Lower lobe of right lung (tissue), 2 donors: Measurements from ENCODE around the gene NTRK2. TPM values are rescaled to one million over a fixed set of nuclear protein-coding genes. Genes with fewer than 3 reads are reported as not detected.

Source experiments
- ATAC-seq, 2 donors: fragments of 200-7000 bp; cut with Tn5 transposase; one replicate each; pipeline ENCODE4 v1.9.1; 2020 to 2022; ENCODE audit warnings: mild to moderate bottlenecking in 2 of 2, moderate library complexity in 2 of 2
- DNase-seq: peaks from one replicate; pipeline ENCODE4 v3.0.0-alpha.2; 2020
- H3K27ac ChIP-seq: fragments of 200-600 bp; one replicate; pipeline ENCODE4 v1.8.0; 2022
- H3K27me3 ChIP-seq: fragments of 200-600 bp; one replicate; pipeline ENCODE4 v1.8.0; 2022; ENCODE audit warnings: low read depth
- H3K36me3 ChIP-seq: fragments of 200-600 bp; one replicate; pipeline ENCODE4 v1.8.0; 2022; ENCODE audit warnings: mild to moderate bottlenecking
- H3K4me1 ChIP-seq: fragments of 200-600 bp; one replicate; pipeline ENCODE4 v1.8.0; 2022
- H3K4me3 ChIP-seq: fragments of 200-600 bp; one replicate; pipeline ENCODE4 v1.8.0; 2022; ENCODE audit warnings: mild to moderate bottlenecking
- H3K9me3 ChIP-seq: fragments of 200-600 bp; one replicate; pipeline ENCODE4 v1.8.0; 2022
- intact Hi-C: fragments of 100-400 bp; cut with DNase I; formaldehyde crosslinking; loops from one replicate; pipeline ENCODE4 v1.11.0; 2022
- total RNA-seq: library from RNA; stranded (reverse); fragmentation: NEBNext Ultra II Directional; extraction: Animal tissue kit (Norgen Biotek cat#: 25700); gene quantifications from one replicate; pipeline ENCODE4 v1.2.1, GENCODE V29; 2021
- TF ChIP-seq, protein P1 (sequence below): fragments of 200-600 bp; IDR thresholded peaks from one replicate; pipeline ENCODE4 v1.8.0; 2022; ENCODE audit warnings: antibody characterized with exemption, mild to moderate bottlenecking
- donor health status: DM: no; HTN: yes; CAD: no; lungs with severe emphysema.

Gene NTRK2
- total RNA-seq, 1 donor from 2014 or later: 7.7 TPM

DNA sequence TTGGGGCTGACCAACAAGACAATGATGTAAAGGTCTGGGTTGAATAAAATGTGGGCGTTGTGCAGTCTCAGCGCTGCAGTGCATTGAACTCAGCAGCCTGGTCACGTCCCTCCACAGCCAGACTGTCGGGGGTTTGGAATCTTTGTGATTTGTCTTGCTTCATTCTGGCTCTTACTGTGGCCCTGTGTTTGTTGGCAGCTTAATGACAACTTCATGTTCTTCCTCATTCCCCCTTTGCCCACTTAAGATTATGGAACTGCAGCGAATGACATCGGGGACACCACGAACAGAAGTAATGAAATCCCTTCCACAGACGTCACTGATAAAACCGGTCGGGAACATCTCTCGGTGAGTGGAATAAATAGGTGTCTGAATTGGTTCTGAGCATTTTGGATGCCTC lies 75.2 kb downstream of the NTRK2 start:
- no peaks in the 10 kb centered on the region for H3K4me1 ChIP-seq
- TF ChIP-seq, protein P1, sequence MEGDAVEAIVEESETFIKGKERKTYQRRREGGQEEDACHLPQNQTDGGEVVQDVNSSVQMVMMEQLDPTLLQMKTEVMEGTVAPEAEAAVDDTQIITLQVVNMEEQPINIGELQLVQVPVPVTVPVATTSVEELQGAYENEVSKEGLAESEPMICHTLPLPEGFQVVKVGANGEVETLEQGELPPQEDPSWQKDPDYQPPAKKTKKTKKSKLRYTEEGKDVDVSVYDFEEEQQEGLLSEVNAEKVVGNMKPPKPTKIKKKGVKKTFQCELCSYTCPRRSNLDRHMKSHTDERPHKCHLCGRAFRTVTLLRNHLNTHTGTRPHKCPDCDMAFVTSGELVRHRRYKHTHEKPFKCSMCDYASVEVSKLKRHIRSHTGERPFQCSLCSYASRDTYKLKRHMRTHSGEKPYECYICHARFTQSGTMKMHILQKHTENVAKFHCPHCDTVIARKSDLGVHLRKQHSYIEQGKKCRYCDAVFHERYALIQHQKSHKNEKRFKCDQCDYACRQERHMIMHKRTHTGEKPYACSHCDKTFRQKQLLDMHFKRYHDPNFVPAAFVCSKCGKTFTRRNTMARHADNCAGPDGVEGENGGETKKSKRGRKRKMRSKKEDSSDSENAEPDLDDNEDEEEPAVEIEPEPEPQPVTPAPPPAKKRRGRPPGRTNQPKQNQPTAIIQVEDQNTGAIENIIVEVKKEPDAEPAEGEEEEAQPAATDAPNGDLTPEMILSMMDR: no peak
- no peaks in the 10 kb centered on the region for H3K36me3 ChIP-seq
- intact Hi-C loops: no loop called here
- no peaks in the 10 kb centered on the region for H3K27me3 ChIP-seq
- H3K27ac ChIP-seq: no peak overlapping the region
- H3K4me3 ChIP-seq: no peak overlapping the region
- no peak for ATAC-seq
- DNase-seq: no peak
- H3K9me3 ChIP-seq: no peaks in the 10 kb centered on the region

DNA sequence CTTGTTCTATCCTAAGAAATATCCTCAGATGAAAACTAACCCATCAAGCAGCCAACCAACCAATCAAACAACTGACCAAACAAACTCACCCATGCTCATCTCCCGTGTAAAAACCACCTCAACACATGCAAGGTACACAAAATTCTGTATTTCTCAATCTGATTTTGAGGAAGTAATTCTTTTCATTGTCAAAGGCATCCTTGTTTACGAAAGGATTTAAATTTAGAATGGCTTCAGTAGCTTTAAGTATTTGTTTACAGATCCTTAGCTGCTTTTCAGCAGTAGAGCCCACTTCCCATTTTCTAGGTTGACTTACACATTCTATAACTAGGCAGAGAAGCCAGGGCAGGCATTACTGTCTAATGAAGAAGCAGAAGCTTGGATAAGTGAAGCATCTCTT lies 78.6 kb downstream of the NTRK2 start:
- intact Hi-C loops: no loop called here
- no peak overlapping the region for H3K27ac ChIP-seq
- TF ChIP-seq, protein P1: no peak
- no peaks in the 10 kb centered on the region for H3K9me3 ChIP-seq
- H3K36me3 ChIP-seq: no peaks in the 10 kb centered on the region
- no peak overlapping the region for H3K4me3 ChIP-seq
- DNase-seq: no peak
- H3K27me3 ChIP-seq: no peaks in the 10 kb centered on the region
- no peak for ATAC-seq
- H3K4me1 ChIP-seq: peaks cover 10% of the 10 kb centered on the region

DNA sequence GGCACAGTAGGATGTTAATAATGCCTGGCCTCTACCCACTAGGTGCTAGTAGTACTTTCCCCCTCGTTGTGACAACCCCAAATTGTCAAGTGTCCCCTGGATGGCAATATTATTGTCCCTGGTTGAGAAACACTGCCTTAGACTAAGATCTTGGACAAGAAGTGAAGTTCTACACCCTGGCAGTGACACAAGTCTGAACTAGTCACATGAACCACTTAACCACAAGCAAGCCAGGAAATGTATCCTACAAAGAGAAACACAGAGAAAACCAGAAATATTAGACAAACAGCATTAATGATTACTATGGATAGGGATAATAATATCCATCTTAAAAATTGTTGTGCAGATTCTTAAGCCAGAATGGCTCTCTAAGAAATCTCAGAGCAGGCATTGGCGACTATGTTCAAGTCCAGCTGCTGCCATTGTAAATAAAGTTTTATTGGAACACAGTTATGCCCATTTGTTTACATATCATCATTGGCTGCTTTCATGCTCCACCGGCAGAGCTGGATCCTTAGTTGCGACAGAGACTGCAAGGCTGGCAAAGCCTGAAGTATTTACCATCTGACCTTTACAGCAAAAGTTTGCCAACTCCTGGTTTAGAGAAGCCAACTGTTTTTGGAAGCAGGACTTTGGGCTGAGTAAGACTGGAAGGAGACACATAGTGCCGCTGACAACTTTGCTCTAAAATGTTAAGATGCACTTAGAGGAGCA lies 80.8 kb downstream of the NTRK2 start:
- TF ChIP-seq, protein P1: no peak

DNA sequence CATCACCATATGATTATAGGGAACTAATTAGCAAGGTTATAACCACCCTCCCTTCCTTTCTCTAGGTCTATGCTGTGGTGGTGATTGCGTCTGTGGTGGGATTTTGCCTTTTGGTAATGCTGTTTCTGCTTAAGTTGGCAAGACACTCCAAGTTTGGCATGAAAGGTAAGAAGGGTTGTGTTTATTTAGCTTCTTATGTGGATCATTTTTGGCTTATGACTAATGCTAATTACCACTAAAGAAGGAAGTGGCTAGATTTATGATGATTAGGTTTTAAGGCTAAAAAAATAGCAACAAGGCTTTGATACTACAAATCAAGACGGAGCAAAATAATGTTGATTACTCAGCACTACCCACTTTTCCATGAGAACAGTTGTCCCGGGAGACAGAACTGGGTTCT lies 82.4 kb downstream of the NTRK2 start:
- intact Hi-C loops: no loop called here
- no peaks in the 10 kb centered on the region for H3K36me3 ChIP-seq
- DNase-seq (no peak), ATAC-seq (no peak)
- peaks cover 12% of the 10 kb centered on the region for H3K4me1 ChIP-seq
- H3K4me3 ChIP-seq: no peak overlapping the region
- no peak overlapping the region for H3K27ac ChIP-seq
- TF ChIP-seq, protein P1: no peak
- H3K27me3 ChIP-seq: no peaks in the 10 kb centered on the region
- no peaks in the 10 kb centered on the region for H3K9me3 ChIP-seq

More for the DNA sequence above, 80.8 kb downstream of the NTRK2 start:
- DNase-seq (no peak), ATAC-seq (no peak)
- peaks cover 12% of the 10 kb centered on the region for H3K4me1 ChIP-seq
- H3K27me3 ChIP-seq: no peaks in the 10 kb centered on the region
- no peaks in the 10 kb centered on the region for H3K36me3 ChIP-seq
- intact Hi-C loops: no loop called here
- no peak overlapping the region for H3K4me3 ChIP-seq
- no peaks in the 10 kb centered on the region for H3K9me3 ChIP-seq
- no peak overlapping the region for H3K27ac ChIP-seq

DNA sequence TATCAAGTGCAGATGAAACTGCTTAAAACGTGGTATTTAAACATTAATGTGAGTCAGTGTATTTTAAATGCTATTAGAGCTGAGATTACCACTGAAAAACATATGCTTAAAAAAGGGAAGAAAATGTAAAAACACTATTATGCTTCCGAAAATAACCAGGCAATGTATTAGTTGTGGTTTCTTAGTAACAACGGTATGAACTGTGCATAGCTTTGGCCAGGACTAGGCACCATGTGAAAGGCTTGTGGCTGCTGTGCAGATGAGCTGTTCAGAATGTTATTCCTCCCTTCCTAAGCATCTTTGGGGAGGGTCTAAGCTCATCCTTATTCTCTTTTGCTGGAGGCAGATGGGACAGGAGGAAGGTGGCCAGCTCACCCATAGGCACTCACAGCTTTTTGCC lies 84.9 kb downstream of the NTRK2 start:
- DNase-seq (no peak), ATAC-seq (no peak)
- H3K9me3 ChIP-seq: no peaks in the 10 kb centered on the region
- intact Hi-C loops: no loop called here
- no peak overlapping the region for H3K27ac ChIP-seq
- no peak overlapping the region for H3K4me3 ChIP-seq
- H3K27me3 ChIP-seq: no peaks in the 10 kb centered on the region
- H3K4me1 ChIP-seq: peaks cover 12% of the 10 kb centered on the region
- TF ChIP-seq, protein P1: no peak
- no peaks in the 10 kb centered on the region for H3K36me3 ChIP-seq
